GM18858 (cell line): Measurements from ENCODE around the gene CPLANE1.
"Not testable (repeated sequence)": the region's sequence is repeated elsewhere in the genome, so short reads cannot be mapped to it uniquely, and the experiment has no call there.

Experiments used
- ATAC-seq: cut with Tn5 transposase; IDR thresholded peaks from one replicate; pipeline ENCODE4 v1.9.1; 2021; ENCODE audit not compliant: unreplicated experiment

The CPLANE1 gene

GRCh38 chr5:37208883-37209797 is 40.0 kb downstream of the CPLANE1 start:
- ATAC-seq, result no peak

GRCh38 chr5:37207802-37208201 is 41.4 kb downstream of the CPLANE1 start:
- no peak for ATAC-seq

DNA sequence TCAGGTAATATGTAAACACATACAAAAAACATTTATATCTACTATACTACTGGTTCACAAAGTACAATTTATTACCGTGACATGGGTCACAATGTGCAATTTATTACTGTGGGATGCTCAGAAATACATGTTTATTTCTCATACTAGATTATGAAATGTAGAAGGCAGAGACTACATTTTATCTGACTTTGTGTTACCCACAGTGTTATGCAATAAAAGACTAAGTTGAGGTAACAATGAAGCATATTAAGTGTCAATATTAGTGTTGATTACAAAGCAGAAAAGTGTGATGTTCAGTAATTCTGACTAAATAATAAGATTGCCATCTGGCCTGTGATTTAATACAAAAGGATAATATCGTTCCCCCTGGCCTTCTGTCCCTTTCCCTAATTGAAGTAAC is 42.4 kb downstream of the CPLANE1 start:
- no peak for ATAC-seq

DNA sequence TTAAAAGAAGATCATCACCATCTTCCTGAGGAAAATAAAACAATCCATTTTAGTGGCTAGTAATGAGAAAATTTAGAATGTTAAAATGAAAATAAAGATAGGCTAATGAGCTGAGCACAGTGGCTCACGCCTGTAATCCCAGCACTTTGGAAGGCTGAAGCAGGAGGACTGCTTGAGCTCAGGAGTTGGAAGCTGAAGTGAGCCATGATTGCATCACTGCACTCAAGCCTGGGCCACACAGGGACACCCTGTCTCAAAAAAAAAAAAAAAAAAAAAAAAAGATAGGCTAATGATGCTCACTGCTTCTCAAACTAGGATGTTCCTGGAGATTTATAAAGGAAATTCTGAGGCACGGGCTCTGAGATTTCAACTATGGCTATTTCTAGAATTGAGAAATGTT is 50.3 kb downstream of the CPLANE1 start:
- ATAC-seq, result no peak

DNA sequence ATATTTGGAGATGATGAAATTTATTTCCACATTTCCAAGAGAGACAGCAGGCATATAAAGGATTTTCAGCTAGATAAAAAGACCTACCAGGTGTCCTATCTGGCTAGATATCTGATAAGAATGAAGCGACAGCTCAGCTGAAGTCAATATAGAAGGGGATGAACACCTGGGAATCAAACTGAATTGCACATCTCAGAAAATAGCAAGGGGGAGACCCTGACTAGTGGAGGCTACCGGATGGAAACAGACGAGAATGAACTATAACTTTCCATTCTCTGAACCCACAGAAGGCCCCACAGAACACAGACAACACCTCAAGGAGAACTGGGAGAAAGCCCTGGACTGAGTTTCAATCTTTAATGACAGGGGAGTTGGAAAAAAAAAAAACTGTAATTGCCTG is 51.1 kb downstream of the CPLANE1 start:
- peak; percentile 20 for ATAC-seq

DNA sequence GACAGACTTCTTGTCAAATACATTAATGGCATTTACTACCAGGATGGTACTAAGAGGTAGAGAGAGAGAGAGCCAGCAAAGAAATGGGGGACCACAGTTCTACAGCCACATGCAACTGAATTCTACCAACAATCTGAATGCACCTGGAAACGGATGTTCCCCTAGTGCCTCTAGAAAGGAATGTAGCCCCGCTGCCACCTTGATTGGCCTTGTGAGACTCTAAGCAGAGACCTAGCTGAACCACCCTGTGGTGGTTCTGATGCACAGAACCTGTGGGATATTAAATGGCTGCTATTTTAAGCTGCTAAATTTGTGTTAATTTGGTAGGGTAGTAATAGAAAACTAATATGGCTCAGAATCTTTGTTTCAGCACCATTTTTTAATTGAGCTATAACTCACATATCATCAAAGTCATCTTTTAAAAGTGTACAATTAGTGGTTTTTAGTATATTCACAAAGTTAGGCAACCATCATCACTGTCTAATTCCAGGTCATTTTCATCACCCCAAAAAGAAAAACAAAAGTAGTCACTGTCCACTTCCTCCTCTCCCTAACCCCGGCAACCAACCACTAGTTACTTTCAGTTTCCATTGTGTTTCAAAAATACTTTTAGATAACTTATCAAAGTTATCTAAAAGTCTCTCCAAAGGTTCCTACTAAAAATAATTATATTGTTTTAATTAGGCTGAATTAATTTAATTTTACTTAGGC is 51.7 kb downstream of the CPLANE1 start:
- ATAC-seq, result peak; percentile 74

DNA sequence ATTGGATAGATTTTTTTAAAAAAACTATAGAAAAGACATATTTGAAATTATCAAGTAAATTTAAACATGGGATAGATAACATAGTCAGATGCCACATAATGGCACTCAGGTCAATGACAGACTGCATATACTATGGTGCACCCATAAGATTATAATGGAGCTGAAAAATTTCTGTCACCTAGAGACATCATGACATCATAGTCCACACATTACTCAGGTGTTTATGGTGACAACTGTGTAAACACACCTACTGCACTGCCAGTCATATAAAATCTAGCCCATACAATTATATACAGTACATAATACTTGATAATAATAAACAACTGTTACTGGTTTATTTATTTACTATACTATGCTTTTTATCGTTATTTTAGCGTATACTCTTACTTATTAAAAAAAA is 58.6 kb downstream of the CPLANE1 start:
- no peak for ATAC-seq

DNA sequence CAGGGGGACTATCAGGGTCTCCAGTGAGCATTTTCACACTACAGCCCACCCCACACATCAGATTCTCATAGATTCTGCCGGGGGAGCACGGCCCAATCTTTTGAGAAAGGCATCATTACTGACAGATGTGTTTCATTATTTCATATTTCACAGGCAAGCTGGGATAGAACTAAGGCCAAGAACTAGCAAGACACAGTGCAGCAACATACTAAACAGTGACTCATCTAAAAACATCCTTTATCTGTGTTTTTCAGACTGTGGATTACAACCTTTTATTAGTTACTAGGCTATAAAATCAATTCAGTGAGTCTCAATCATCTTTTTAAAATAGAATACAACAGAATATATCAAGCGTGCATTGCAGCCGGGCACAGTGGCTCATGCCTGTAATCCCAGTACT is 59.8 kb downstream of the CPLANE1 start:
- ATAC-seq, result no peak

DNA sequence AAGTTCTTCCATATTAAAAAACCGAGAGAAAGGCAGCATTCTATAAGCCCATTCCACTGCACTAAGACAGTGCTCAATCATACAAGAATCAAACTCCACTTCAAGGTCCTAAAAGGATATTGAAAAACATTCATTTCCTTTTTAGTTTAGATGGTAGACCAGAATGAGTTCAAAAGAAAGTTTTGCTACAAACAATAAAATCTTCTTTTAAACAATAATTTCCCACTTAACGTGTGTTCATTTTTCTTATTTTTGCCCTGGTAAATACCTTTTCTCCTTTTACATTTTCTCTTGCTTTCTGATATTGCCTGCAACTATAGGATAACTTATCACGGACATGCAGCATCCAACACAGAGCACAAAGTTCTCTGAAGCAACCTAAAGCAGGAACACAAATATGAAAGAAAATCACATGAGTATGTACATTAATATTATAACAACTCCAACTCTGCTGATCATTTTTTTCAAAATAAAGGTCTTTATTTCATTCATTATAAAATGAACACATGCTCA is 61.7 kb downstream of the CPLANE1 start:
- ATAC-seq, result no peak

GRCh38 chr5:37184748-37185364 is 64.3 kb downstream of the CPLANE1 start:
- ATAC-seq, result peak; percentile 81

DNA sequence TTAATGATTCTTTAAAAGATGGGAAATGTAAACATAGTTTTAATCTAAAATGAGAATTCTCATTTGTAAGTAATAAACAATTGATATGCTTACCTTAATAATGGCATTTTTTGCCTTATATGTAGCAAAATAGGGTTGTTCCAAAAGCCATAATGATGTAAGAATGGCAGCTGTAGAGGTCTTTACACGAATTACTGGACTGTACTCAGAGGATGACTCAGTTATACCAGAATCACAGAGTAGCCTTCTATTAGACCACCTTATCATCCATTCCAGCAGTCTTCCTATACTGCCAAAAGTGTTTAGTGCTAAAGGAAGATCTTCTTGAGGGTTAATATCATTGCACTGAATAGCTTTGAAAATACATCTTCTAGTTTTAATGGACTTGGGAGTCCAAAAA is 66.5 kb downstream of the CPLANE1 start:
- ATAC-seq, result no peak

- no peak for ATAC-seq
These were observed 74.2 kb downstream of the CPLANE1 start for GRCh38 chr5:37174928-37175327.

- no peak for ATAC-seq
These were observed 76.2 kb downstream of the CPLANE1 start for GRCh38 chr5:37172957-37173356.

DNA sequence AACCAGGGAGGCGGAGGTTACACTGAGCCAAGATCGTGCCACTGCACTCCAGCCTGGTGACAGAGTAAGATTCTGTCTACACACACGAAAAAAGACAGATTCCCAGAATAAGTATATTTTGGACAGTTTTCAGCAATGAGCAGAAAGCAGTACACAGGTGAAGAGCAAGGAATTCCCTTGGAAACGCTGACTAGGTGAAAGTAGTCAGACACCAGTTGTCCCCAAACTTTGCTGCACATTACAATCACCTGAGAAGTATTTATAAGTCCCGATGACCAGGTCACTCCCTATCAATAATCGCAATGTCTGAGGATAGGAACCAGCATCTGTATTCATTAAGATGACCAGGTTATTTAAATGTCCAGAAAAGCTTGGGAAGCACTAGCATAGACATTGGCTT is 78.3 kb downstream of the CPLANE1 start:
- no peak for ATAC-seq

- no peak for ATAC-seq
These were observed 83.0 kb downstream of the CPLANE1 start for GRCh38 chr5:37166197-37166596.

DNA sequence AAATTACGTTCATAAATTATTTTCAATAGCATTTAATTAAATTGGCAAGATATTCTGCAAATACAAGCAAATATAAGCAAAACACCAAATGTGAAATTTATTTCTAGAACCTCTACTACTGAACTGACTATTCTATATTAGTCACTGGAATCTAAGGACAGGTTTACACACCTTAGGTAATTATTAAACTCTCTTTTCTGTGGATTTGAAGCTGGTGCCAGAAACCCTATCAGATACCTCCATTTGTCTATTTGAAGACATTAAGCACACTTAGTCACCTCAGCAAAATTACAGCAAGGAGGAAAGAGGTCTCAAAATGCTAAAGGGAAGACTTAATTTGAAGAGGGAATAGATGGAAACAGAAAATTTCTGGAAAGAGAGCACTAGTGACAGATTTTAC is 83.4 kb downstream of the CPLANE1 start:
- ATAC-seq, result no peak

DNA sequence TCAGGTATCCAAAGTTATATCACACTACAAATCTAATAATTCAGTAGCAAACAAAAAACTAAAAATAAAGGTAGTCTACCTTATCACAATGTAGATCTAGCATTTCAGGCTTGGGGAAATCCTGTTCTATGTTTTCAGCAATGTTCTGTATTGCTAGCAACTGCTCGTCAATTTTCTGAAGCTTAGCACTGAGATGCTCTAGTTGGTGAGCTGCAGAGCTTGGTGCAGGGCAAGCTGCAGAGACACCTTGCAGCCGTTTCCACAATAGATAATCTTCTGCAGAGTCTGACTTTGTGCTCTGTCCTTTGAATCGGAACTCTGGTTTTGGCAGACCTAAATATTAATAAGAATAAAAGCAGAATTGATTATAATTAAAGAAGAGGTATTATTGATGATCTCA is 95.5 kb downstream of the CPLANE1 start:
- ATAC-seq, result no peak

- ATAC-seq, result no peak
These were observed 102.3 kb downstream of the CPLANE1 start for GRCh38 chr5:37146896-37147295.

DNA sequence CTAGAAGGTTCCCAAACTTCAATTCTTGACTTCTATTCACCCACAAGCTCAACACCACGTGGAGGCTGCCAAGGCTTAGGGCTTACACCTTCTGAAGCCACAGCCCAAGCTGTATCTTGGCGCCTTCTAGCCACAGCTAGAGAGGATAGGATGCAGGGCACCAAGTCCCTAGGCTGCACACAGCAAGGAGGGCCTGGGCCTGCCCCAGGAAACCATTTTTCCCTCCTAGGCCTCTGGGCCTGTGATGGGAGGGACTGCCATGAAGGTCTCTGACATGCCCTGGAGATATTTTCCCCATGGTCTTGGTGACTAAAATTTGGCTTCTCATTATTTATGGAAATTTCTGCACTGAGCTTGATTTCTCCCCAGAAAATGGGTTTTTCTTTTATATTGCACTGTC is 112.5 kb downstream of the CPLANE1 start:
- ATAC-seq, result no peak

DNA sequence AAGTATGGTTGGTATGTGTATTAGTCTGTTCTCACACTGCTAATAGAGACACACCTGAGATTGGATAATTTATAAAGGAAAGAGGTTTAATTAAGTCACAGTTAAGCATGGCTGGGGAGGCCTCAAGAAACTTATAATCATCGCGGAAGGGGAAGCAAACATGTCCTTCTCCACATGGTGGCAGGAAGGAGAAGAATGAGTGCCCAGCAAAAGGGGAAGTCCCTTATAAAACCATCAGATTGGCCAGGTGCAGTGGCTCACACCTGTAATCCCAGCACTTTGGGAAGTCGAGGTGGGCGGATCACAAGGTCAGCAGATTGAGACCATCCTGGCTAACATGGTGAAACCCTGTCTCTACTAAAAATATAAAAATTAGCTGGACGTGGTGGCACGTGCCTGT is 113.9 kb downstream of the CPLANE1 start:
- not testable (repeated sequence) for ATAC-seq

GRCh38 chr5:37133939-37134338 is 115.2 kb downstream of the CPLANE1 start:
- no peak for ATAC-seq

- ATAC-seq, result no peak
These were observed 116.5 kb downstream of the CPLANE1 start for GRCh38 chr5:37132646-37133045.
